Hindlimb muscle (tissue), 1 donor: Measurements from ENCODE around the gene MEAF6. TPM values are rescaled to one million over a fixed set of nuclear protein-coding genes. Genes with fewer than 3 reads are reported as not detected.

Experiments
- DNase-seq: peaks from one replicate; pipeline ENCODE4 v3.0.0-alpha.2; 2013
- polyA plus RNA-seq: library from polyadenylated mRNA; unstranded; fragments of 120-200 nt; gene quantifications from one replicate; pipeline ENCODE4 v1.2.1, GENCODE V29; 2013; ENCODE audit not compliant: insufficient read length

MEAF6 gene
- polyA plus RNA-seq, 1 donor = 42.2 TPM

GRCh38 chr1:37483785-37484184, 30.8 kb downstream of the MEAF6 start:
- no peak for DNase-seq

- no peak for DNase-seq
Measured at GRCh38 chr1:37482796-37483744, 31.5 kb downstream of the MEAF6 start.

GRCh38 chr1:37482004-37482785, 32.4 kb downstream of the MEAF6 start:
- no peak for DNase-seq

- no peak for DNase-seq
Measured at GRCh38 chr1:37481289-37482003, 33.1 kb downstream of the MEAF6 start.

GRCh38 chr1:37480581-37481288, 33.8 kb downstream of the MEAF6 start:
- no peak for DNase-seq

GRCh38 chr1:37480125-37480466, 34.5 kb downstream of the MEAF6 start:
- no peak for DNase-seq

- peak; percentile 57 for DNase-seq
Measured at GRCh38 chr1:37479255-37480124, 35.1 kb downstream of the MEAF6 start.

- no peak for DNase-seq
Measured at GRCh38 chr1:37478890-37479254, 35.7 kb downstream of the MEAF6 start.

- DNase-seq = no peak
Measured at GRCh38 chr1:37478451-37478881, 36.1 kb downstream of the MEAF6 start.

GRCh38 chr1:37477946-37478345, 36.6 kb downstream of the MEAF6 start:
- no peak for DNase-seq

- DNase-seq = no peak
Measured at GRCh38 chr1:37477198-37477931, 37.2 kb downstream of the MEAF6 start.

- no peak for DNase-seq
Measured at GRCh38 chr1:37476460-37477197, 37.9 kb downstream of the MEAF6 start.

GRCh38 chr1:37476087-37476452, 38.5 kb downstream of the MEAF6 start:
- no peak for DNase-seq

GRCh38 chr1:37475380-37476086, 39.0 kb downstream of the MEAF6 start:
- no peak for DNase-seq

- DNase-seq = no peak
Measured at GRCh38 chr1:37474697-37475379, 39.7 kb downstream of the MEAF6 start.

- peak; percentile 87 for DNase-seq
Measured at GRCh38 chr1:37474046-37474696, 40.4 kb downstream of the MEAF6 start, which contains the start of gene ZC3H12A. TSS of gene ZC3H12A (plus strand) at chr1:37474580. CDS start at chr1:37475497, 917 bp downstream.

GRCh38 chr1:37473431-37474045, 41.0 kb downstream of the MEAF6 start:
- DNase-seq = no peak
